ENCODE measurements around the gene C9orf50.

The C9orf50 gene

DNA sequence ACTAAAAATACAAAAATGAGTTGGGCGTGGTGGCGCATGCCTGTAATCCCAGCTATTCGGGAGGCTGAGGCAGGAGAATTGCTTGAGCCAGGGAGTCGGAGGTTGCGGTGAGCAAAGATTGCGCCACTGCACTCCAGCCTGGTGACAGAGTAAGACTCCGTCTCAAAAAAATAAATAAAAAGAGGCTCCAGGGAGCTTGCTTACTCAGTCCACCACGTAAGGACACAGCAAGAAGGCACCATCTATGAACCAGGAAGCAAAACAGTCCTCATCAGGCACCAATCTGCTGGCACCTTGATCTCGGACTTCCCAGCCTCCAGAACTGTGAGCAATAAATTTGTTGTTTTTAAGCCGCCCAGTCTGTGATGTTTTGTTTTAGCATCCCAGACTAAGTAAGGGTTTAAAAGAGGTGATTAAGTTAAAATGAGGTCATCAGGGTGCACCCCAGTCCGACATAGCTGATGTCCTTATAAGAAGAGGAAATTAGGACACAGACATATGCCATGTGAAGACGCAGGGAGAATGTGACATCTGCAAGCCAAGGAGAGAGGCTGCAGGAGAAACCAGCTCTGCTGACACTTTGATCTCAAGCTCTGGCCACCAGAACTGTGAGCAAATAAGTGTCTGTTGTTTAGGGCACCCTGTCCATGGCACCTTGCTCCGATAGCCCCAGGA, 45.9 kb downstream of the C9orf50 start:
- DNase-seq (ENCODE audit: extremely low spot score), result no peak
- ChIA-PET POLR2A (no interaction called here), CTCF (no interaction called here)
- TF ChIP-seq LEF1 (IDR thresholded peaks at IDR 0.05; ENCODE audit: borderline replicate concordance), result no peak
- no peak for TF ChIP-seq SP1 (IDR thresholded peaks at IDR 0.05)
- no peak for TF ChIP-seq BHLHE40 (IDR thresholded peaks at IDR 0.05; ENCODE audit: borderline replicate concordance)
- no peak for TF ChIP-seq FOXK2 (IDR thresholded peaks at IDR 0.05)
- TF ChIP-seq ARNT (IDR thresholded peaks at IDR 0.05), result no peak
- no peak for TF ChIP-seq SUZ12 (IDR thresholded peaks at IDR 0.05)
- TF ChIP-seq, protein P1, sequence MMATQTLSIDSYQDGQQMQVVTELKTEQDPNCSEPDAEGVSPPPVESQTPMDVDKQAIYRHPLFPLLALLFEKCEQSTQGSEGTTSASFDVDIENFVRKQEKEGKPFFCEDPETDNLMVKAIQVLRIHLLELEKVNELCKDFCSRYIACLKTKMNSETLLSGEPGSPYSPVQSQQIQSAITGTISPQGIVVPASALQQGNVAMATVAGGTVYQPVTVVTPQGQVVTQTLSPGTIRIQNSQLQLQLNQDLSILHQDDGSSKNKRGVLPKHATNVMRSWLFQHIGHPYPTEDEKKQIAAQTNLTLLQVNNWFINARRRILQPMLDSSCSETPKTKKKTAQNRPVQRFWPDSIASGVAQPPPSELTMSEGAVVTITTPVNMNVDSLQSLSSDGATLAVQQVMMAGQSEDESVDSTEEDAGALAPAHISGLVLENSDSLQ (IDR thresholded peaks at IDR 0.05), result no peak
- no peak for TF ChIP-seq CTBP1 (IDR thresholded peaks at IDR 0.05; ENCODE audit: borderline replicate concordance)
- TF ChIP-seq ZNF384 (IDR thresholded peaks at IDR 0.05), result no peak
- TF ChIP-seq TARDBP (IDR thresholded peaks at IDR 0.05), result no peak
- no peak for TF ChIP-seq FOXA1 (IDR thresholded peaks at IDR 0.05)
- TF ChIP-seq L3MBTL2 (conservative IDR thresholded peaks at IDR 0.05), result no peak
- no peak for TF ChIP-seq ELF4 (IDR thresholded peaks at IDR 0.05)
- TF ChIP-seq HDGF (IDR thresholded peaks at IDR 0.05; ENCODE audit: borderline replicate concordance), result no peak

DNA sequence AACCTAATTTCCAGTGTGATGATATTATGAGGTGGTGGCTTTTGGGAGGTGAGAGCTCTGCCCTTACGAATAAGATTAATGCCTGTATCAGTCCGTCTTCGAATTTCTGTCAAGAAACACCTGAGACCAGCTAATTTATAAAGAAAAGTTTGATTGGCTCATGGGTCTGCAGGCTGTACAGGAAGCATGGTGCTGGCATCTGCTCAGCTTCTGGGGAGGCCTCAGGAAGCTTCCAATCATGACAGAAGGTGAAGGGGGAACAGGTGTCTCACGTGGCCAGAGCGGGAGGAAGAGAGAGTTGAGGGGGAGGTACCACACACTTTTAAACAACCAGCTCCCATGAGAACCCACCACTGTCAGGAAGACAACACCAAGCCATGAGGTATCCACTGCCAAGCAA, 46.9 kb downstream of the C9orf50 start:
- no peak for DNase-seq (ENCODE audit: extremely low spot score)
- TF ChIP-seq HDGF (IDR thresholded peaks at IDR 0.05; ENCODE audit: borderline replicate concordance), result no peak
- no peak for TF ChIP-seq FOXM1 (IDR thresholded peaks at IDR 0.05; ENCODE audit: borderline replicate concordance)
- no peak for TF ChIP-seq L3MBTL2 (conservative IDR thresholded peaks at IDR 0.05)
- ChIA-PET CTCF (no interaction called here), POLR2A (no interaction called here)

DNA sequence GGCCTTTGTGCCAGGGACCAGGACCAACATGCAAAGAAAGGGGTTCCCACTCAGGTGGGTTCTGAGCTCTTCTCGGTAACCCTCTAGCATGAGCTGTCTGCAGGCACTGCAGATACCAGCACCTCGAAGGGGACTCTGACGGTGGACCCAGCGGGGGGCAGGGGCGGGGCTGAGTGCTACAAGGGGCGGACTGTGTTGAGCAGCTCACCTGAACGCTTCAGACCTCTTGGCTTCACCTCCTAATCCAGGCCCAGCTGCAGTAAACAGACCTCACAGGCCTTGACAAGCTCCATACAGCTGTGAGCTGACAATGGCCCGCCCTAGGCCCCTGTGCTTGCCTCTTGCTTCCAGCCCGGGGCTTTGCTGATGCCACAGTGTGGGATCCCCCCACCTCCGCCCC, 48.4 kb downstream of the C9orf50 start:
- POLR2A ChIA-PET, result interaction anchor here (0.6 kb wide), 1 partner anchor 34 kb away, joined by 3 read pairs; no protein-coding TSS in a partner anchor

DNA sequence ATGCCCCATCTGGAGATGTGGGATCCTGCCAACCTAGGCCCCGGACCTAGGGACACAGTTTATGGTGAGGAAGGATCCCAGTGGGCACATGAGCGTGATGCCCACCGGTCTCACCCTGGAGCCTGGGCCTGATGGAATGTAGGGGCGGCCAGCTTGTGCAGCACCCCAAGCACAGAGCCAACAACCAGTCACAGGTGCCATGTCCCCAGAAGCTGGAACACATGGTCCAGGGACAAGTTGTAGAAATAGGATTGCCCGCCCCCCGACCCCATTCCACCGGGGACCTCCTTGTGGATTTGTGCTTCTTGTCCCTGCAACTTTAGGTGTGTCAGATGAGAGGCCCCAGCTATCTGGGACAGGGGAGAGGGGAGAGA, 48.9 kb downstream of the C9orf50 start:
- POLR2A ChIA-PET, result no interaction called here
- CTCF ChIA-PET, result no interaction called here
- no peak for TF ChIP-seq SUZ12 (IDR thresholded peaks at IDR 0.05)
- no peak for TF ChIP-seq TARDBP (IDR thresholded peaks at IDR 0.05)
- no peak for TF ChIP-seq NFRKB (IDR thresholded peaks at IDR 0.05)
- no peak for TF ChIP-seq ZNF384 (IDR thresholded peaks at IDR 0.05)
- no peak for TF ChIP-seq BHLHE40 (IDR thresholded peaks at IDR 0.05; ENCODE audit: borderline replicate concordance)
- TF ChIP-seq L3MBTL2 (conservative IDR thresholded peaks at IDR 0.05), result no peak
- no peak for TF ChIP-seq FOXA1 (IDR thresholded peaks at IDR 0.05)
- no peak for TF ChIP-seq ELF4 (IDR thresholded peaks at IDR 0.05)
- TF ChIP-seq, protein P1 (IDR thresholded peaks at IDR 0.05), result no peak
- TF ChIP-seq FOXM1 (IDR thresholded peaks at IDR 0.05; ENCODE audit: borderline replicate concordance), result no peak
- no peak for DNase-seq (ENCODE audit: extremely low spot score)

More for the DNA sequence above, 48.4 kb downstream of the C9orf50 start:
- TF ChIP-seq SUZ12 (IDR thresholded peaks at IDR 0.05) (no peak), ZNF384 (IDR thresholded peaks at IDR 0.05) (no peak), TARDBP (IDR thresholded peaks at IDR 0.05) (no peak), FOXA1 (IDR thresholded peaks at IDR 0.05) (no peak), HDGF (IDR thresholded peaks at IDR 0.05; ENCODE audit: borderline replicate concordance) (no peak), NFRKB (IDR thresholded peaks at IDR 0.05) (no peak), ELF4 (IDR thresholded peaks at IDR 0.05) (no peak), FOXK2 (IDR thresholded peaks at IDR 0.05) (no peak), CTBP1 (IDR thresholded peaks at IDR 0.05; ENCODE audit: borderline replicate concordance) (no peak), L3MBTL2 (conservative IDR thresholded peaks at IDR 0.05) (no peak), LEF1 (IDR thresholded peaks at IDR 0.05; ENCODE audit: borderline replicate concordance) (no peak), BHLHE40 (IDR thresholded peaks at IDR 0.05; ENCODE audit: borderline replicate concordance) (no peak), ARNT (IDR thresholded peaks at IDR 0.05) (no peak), SP1 (IDR thresholded peaks at IDR 0.05) (no peak), FOXM1 (IDR thresholded peaks at IDR 0.05; ENCODE audit: borderline replicate concordance) (no peak)
- TF ChIP-seq, protein P1 (IDR thresholded peaks at IDR 0.05), result no peak
- CTCF ChIA-PET, result interaction anchor here (0.6 kb wide), 1 partner anchor 242 kb away, joined by 3 read pairs; no protein-coding TSS in a partner anchor
- no peak for DNase-seq (ENCODE audit: extremely low spot score)

DNA sequence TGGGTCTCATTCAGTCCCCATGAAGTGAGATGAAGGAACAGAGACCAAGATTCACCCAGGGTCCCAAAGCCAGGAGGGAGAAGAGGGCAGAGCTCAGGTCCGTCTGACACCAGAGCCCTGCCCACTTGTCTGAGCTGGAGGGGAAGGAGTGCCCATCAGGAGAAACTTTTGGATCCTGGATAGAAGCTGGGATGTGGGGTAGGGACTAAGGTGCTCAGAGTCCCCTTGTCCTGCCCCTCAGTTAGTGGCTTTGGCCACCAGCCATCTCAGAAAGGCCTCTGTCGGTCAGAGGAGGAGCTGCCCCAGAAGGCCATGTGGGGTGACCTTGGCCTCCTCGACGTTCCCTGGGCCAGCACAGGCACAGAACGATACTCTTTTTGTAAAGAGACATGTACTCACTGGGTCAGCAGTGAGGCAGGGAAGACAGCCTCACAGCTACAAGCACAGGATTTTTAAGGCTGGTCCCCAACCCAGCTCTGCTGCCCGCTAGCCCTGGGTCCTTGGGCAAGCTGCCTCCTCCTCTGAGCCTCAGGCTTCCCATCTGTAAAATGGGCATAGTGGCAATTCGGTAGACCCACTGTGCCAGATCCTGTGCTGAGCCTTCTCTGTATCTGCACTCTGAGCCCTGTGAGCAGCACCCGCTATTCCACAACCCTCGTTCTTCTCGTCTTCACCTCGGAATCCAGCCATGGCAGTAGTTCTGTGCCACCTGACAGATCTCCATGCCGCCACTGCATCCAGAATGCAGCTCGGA, 49.4 kb downstream of the C9orf50 start:
- ChIA-PET CTCF (no interaction called here), POLR2A (no interaction called here)
- DNase-seq (ENCODE audit: extremely low spot score), result no peak
- TF ChIP-seq, protein P1 (IDR thresholded peaks at IDR 0.05), result no peak
- no peak for TF ChIP-seq FOXA1 (IDR thresholded peaks at IDR 0.05)
- TF ChIP-seq BHLHE40 (IDR thresholded peaks at IDR 0.05; ENCODE audit: borderline replicate concordance), result no peak
- TF ChIP-seq FOXK2 (IDR thresholded peaks at IDR 0.05), result no peak
- TF ChIP-seq TARDBP (IDR thresholded peaks at IDR 0.05), result no peak
- TF ChIP-seq L3MBTL2 (conservative IDR thresholded peaks at IDR 0.05), result no peak
- no peak for TF ChIP-seq LEF1 (IDR thresholded peaks at IDR 0.05; ENCODE audit: borderline replicate concordance)
- no peak for TF ChIP-seq ARNT (IDR thresholded peaks at IDR 0.05)
- no peak for TF ChIP-seq ELF4 (IDR thresholded peaks at IDR 0.05)
- TF ChIP-seq NFRKB (IDR thresholded peaks at IDR 0.05), result no peak
- TF ChIP-seq SP1 (IDR thresholded peaks at IDR 0.05), result no peak
- no peak for TF ChIP-seq ZNF384 (IDR thresholded peaks at IDR 0.05)
